Sigmoid colon (tissue), 4 donors: ENCODE results near the gene TMUB2.

Experiments
- POLR2A ChIP-seq, 2 donors: fragments of 450-650 bp; IDR thresholded peaks; one replicate each; pipeline ENCODE4 v1.6.1; 2016; ENCODE audit warnings: antibody characterized with exemption in 2 of 2, mild to moderate bottlenecking in 2 of 2, moderate library complexity in 2 of 2
- POLR2AphosphoS5 ChIP-seq, 4 donors: sonication (generic); formaldehyde crosslinking; IDR thresholded peaks; one replicate each; pipeline ENCODE4 v1.6.1; 2017; ENCODE audit warnings: antibody characterized with exemption in 4 of 4
- TF ChIP-seq, protein P1 (sequence below), 4 experiments: fragments of 450-650 bp in 3 of 4; fragments of 200-600 bp in 1 of 4; IDR thresholded peaks; one replicate each; pipeline ENCODE4 v1.5.1; 2016 to 2019; ENCODE audit warnings: antibody characterized with exemption in 4 of 4, mild to moderate bottlenecking in 3 of 4, moderate library complexity in 2 of 4

DNA sequence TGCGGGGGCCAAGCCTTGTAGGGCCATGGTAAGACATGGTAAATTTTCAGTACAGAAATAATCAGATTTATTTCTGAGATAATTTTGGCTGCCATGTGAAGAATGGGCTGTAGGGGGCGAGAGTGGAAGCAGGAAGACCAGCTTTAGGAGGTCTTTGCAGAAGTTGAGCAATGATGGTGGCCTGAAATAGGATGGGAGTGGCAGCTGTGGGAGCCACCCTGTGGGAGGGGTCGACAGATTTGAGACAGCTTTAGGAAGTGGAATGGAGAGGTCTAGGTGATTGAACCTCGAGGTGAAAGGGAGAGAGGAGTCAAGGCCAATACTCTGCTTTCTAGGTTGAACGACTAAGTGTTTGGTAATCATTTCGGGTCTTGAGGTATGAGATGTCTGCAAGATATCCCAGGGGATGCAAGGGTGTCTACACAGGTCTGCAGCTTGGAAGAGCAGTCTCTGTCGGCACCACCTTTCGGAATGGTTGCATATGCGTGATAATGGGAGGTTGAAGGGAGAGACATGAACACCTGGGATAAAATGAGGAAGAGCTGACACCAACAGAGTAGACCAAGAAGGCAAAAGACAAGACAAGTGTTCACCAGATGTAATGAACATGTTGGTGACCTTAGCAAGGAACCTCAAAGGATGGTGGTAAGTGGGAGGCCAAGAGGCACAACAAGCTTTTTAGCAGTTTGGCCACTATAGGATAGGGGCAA lies 17.1 kb downstream of the TMUB2 start:
- TF ChIP-seq, protein P1, sequence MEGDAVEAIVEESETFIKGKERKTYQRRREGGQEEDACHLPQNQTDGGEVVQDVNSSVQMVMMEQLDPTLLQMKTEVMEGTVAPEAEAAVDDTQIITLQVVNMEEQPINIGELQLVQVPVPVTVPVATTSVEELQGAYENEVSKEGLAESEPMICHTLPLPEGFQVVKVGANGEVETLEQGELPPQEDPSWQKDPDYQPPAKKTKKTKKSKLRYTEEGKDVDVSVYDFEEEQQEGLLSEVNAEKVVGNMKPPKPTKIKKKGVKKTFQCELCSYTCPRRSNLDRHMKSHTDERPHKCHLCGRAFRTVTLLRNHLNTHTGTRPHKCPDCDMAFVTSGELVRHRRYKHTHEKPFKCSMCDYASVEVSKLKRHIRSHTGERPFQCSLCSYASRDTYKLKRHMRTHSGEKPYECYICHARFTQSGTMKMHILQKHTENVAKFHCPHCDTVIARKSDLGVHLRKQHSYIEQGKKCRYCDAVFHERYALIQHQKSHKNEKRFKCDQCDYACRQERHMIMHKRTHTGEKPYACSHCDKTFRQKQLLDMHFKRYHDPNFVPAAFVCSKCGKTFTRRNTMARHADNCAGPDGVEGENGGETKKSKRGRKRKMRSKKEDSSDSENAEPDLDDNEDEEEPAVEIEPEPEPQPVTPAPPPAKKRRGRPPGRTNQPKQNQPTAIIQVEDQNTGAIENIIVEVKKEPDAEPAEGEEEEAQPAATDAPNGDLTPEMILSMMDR (IDR thresholded peaks at IDR 0.05): peak; percentile 29 to 57 (median 50)
- no peak for TF ChIP-seq POLR2A (IDR thresholded peaks at IDR 0.05)
- TF ChIP-seq POLR2AphosphoS5 (IDR thresholded peaks at IDR 0.05): no peak
